Measurements from ENCODE around the gene OPTN. TPM values are rescaled to one million over a fixed set of nuclear protein-coding genes. Genes with fewer than 3 reads are reported as not detected.
A peak's percentile ranks its signal among the peaks of the same experiment; 100 is the strongest.

The OPTN gene
- total RNA-seq, 1 donor from 2014 or later, result 44.7 TPM

- H3K9me3 ChIP-seq, result no peaks in the 10 kb centered on the region
- no peak for DNase-seq (ENCODE audit: extremely low spot score in 2 of 2)
- no peaks in the 10 kb centered on the region for H3K27me3 ChIP-seq
- H3K36me3 ChIP-seq, result peaks cover 0 to 46% of the 10 kb centered on the region in 2 donors
- peaks cover 12% of the 10 kb centered on the region for H3K4me1 ChIP-seq
- no peak overlapping the region for H3K4me3 ChIP-seq
- H3K27ac ChIP-seq, result no peak overlapping the region
- TF ChIP-seq POLR2AphosphoS5 (IDR thresholded peaks at IDR 0.05; ENCODE audit: insufficient read depth in 1 of 2, low read depth in 1 of 2) (no peak), CTCF (IDR thresholded peaks at IDR 0.05) (no peak), POLR2A (IDR thresholded peaks at IDR 0.05) (no peak)
- intact Hi-C loops (cut with DNase I), result no loop called here
Measured at GRCh38 chr10:13110908-13111307, 10.9 kb downstream of the OPTN start.

- H3K27ac ChIP-seq, result no peak overlapping the region
- intact Hi-C loops (cut with DNase I), result no loop called here
- H3K36me3 ChIP-seq, result peaks cover 0 to 69% of the 10 kb centered on the region in 2 donors
- TF ChIP-seq CTCF (IDR thresholded peaks at IDR 0.05) (no peak), POLR2AphosphoS5 (IDR thresholded peaks at IDR 0.05; ENCODE audit: insufficient read depth in 1 of 2, low read depth in 1 of 2) (no peak), POLR2A (IDR thresholded peaks at IDR 0.05) (no peak)
- H3K27me3 ChIP-seq, result no peaks in the 10 kb centered on the region
- H3K4me1 ChIP-seq, result no peaks in the 10 kb centered on the region
- H3K4me3 ChIP-seq, result no peak overlapping the region
- H3K9me3 ChIP-seq, result no peaks in the 10 kb centered on the region
- DNase-seq (ENCODE audit: extremely low spot score in 2 of 2), result no peak
Measured at GRCh38 chr10:13113544-13113943, 13.6 kb downstream of the OPTN start.

- Histone ChIP-seq H3K27ac (peak overlapping the region; percentile 26), H3K4me3 (no peak overlapping the region), H3K9me3 (no peaks in the 10 kb centered on the region), H3K36me3 (peaks cover 0 to 68% of the 10 kb centered on the region in 2 donors), H3K27me3 (no peaks in the 10 kb centered on the region), H3K4me1 (no peaks in the 10 kb centered on the region)
- DNase-seq (ENCODE audit: extremely low spot score in 2 of 2), result peak in 1 of 2 donors; percentile 52
- intact Hi-C loops (cut with DNase I), result no loop called here
- TF ChIP-seq POLR2A (IDR thresholded peaks at IDR 0.05) (no peak), CTCF (IDR thresholded peaks at IDR 0.05) (no peak), POLR2AphosphoS5 (IDR thresholded peaks at IDR 0.05; ENCODE audit: insufficient read depth in 1 of 2, low read depth in 1 of 2) (no peak)
Measured at GRCh38 chr10:13115832-13116803, 16.2 kb downstream of the OPTN start.

- intact Hi-C loops (cut with DNase I), result no loop called here
- TF ChIP-seq POLR2A (IDR thresholded peaks at IDR 0.05) (no peak), CTCF (IDR thresholded peaks at IDR 0.05) (no peak), POLR2AphosphoS5 (IDR thresholded peaks at IDR 0.05; ENCODE audit: insufficient read depth in 1 of 2, low read depth in 1 of 2) (no peak)
- no peak for DNase-seq (ENCODE audit: extremely low spot score in 2 of 2)
- no peak overlapping the region for H3K4me3 ChIP-seq
- peaks cover 0 to 66% of the 10 kb centered on the region in 2 donors for H3K36me3 ChIP-seq
- H3K27me3 ChIP-seq, result no peaks in the 10 kb centered on the region
- no peaks in the 10 kb centered on the region for H3K9me3 ChIP-seq
- H3K4me1 ChIP-seq, result peaks cover 8% of the 10 kb centered on the region
- H3K27ac ChIP-seq, result no peak overlapping the region
Measured at GRCh38 chr10:13117841-13118783, 18.1 kb downstream of the OPTN start.

Measured in vagina (tissue), 2 donors.